Measurements from ENCODE around the gene METRNL.

METRNL gene

GRCh38 chr17:83081684-83082201 lies 2.3 kb downstream of the METRNL start:
- DNase-seq, result no peak

DNA sequence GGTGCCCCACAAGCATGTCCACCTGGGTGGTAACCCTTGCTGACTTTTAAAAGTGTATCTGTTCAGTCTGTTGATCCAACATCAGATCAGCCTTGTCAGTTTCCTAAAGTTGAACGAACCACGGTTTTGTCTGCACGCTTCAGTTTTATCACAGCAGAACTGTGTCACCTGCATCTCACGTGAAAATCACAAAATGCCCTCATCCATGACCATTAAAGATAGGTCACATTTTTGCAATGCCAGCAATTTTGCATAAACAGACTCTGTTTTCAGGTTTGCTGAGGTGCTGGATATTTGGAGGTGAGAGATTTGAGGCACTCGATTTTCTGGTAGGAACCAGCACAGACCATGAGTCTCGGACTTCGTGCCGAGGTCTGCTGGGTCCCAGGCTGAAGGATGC lies 3.0 kb downstream of the METRNL start:
- DNase-seq, result no peak

- DNase-seq, result no peak
These were observed 3.5 kb downstream of the METRNL start for GRCh38 chr17:83082909-83083367.

DNA sequence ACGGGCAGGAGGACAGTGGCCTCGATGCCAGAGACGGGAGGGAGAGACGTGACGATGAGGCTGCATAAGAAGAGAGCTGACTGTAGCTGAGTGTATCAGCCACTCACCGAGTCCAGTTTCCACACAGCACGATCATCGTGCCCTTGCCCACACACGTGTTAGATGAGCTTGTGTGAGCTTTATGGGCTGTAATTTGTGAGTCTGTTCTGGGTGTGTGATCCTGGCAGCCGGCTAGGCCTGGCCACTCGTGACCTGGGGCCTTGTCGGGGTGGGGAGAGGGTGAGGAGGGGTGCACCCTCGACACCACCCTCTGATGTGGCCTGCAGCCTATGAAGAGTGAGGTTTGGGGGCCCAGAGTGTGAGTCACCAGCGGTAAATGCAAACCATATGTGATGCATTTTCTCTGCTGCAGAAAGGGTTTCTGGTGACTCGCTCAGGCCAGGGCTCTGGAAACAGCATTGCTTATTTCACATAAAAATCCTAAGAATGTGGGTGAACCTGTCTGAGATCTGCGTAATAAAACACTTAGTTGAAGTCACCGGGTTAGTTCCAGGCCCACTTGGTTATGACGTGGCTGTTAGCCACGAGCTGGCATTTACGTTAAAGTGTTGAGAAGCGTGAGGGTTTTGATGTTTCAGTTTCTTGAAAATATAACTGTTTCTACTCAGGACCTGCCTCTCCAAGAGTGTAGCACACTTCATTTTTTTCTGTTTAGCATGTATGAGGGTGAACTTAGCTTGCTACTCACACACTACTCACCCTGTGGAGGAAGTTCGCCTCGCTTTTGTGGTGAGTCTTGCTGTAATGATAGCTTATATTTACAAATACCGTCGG lies 4.2 kb downstream of the METRNL start:
- DNase-seq, result peak; percentile 72

GRCh38 chr17:83084214-83084613 lies 4.8 kb downstream of the METRNL start:
- DNase-seq, result no peak

GRCh38 chr17:83084621-83085056 lies 5.2 kb downstream of the METRNL start:
- DNase-seq, result no peak

DNA sequence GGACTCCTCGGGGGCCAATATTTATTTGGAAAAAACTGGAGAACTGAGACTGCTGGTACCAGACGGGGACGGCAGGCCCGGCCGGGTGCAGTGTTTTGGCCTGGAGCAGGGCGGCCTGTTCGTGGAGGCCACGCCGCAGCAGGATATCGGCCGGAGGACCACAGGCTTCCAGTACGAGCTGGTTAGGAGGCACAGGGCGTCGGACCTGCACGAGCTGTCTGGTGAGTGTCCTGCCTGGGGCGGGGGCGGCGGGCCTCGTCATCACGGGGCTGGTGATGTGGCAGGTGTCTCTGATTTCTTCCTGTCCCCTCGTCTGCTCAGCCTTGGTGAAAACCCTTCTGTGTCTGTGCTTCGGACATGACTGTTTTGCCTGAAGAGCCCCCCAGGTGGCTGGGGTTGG lies 5.7 kb downstream of the METRNL start:
- DNase-seq, result no peak

GRCh38 chr17:83085526-83086198 lies 6.3 kb downstream of the METRNL start:
- DNase-seq, result no peak

DNA sequence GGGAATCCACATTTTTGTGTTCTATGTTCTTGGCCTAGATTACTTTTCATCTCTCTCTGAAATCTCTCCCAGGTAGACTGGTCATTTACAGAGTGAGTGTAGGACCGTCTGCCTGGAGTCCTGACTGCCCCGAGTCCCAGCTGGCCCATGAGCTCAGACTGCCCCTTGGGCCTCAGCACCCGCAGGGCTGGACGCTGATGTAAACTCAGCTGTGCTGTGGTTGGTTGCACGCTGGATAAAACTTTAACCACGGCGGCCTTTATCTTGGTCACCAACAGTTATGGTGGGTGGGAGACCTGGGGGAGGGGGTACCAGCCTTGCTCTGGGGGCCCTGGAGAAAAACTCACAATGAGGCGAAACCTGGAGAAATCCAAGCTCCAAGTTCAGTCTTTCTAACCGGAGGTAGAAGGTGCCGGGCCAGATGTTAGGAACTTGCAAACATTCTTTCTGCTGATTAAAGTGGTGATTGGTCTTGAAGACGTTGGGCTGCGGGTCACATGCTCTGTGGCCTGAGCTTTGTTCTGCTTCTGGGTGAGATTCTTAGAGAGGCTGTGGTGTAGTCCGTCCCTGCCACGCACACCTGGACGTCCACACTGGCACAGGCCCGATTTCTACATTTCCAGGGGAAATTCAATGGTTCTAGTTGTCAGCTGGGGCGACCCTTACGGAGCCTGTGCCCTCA lies 6.9 kb downstream of the METRNL start:
- no peak for DNase-seq

DNA sequence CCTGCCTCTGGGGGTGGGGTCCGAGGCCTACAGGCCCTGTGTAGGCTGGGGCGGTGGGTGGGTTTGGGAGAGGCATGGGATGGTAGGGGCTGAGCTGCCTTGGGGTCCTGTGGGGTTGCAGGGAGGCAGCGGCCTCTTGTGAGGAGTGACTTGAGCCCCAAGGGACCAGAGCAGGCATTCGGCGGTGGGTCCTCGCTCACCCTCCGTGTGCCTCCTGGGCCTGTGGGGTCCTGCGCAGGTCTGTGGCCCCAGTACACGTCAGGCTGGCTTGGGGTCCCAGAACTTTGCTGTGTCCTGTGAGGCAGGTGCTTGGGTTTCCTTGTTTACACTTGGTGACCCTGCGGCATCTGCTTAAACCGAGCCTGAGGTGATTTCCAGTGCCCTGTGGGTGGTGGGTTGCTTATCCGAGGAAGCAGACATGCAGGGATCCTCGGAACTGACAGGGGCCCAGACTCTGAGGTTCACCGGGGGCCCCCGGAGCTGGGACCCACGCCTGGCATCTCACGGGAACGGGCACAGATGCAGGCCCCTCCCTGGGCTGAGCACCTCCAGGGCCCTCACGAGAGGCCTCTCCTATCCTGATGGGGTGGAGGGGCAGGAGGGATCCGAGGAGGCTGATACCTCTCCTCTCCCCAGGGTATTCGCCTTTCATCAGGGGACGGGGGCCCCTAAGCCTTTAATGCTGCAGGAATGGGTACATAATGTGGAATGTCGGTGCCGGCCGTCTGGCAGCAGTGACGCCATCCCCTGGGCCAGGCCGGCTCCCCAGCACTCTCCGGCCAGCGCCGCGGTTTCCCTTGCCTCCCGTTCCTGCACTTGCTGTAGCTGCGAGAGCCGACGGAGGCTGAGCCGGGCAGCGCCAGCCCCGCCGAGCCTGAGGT lies 7.7 kb downstream of the METRNL start:
- no peak for DNase-seq

- DNase-seq, result no peak
These were observed 8.5 kb downstream of the METRNL start for GRCh38 chr17:83087788-83088360.

DNA sequence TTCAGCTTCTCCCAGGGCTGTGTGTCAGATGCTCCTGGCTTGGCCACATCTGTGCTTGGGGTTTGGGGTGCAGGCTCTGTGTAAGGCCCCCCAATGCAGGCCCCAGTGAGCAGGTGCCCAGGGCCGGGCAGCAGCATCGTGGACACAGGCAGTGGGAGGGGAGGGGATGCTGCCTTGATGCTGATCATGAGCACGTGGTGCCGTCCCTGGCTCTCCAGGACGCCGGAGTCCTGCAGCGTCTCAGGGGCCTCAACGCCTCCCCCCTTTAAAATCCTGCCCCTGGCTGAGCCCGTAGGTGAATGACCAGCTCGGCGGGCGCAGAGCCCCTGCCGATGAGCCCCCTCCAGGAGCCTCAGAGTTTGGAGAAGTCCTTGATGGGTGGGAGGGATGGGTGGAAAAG lies 9.0 kb downstream of the METRNL start:
- DNase-seq, result no peak

- DNase-seq, result no peak
These were observed 9.5 kb downstream of the METRNL start for GRCh38 chr17:83088909-83089308.

DNA sequence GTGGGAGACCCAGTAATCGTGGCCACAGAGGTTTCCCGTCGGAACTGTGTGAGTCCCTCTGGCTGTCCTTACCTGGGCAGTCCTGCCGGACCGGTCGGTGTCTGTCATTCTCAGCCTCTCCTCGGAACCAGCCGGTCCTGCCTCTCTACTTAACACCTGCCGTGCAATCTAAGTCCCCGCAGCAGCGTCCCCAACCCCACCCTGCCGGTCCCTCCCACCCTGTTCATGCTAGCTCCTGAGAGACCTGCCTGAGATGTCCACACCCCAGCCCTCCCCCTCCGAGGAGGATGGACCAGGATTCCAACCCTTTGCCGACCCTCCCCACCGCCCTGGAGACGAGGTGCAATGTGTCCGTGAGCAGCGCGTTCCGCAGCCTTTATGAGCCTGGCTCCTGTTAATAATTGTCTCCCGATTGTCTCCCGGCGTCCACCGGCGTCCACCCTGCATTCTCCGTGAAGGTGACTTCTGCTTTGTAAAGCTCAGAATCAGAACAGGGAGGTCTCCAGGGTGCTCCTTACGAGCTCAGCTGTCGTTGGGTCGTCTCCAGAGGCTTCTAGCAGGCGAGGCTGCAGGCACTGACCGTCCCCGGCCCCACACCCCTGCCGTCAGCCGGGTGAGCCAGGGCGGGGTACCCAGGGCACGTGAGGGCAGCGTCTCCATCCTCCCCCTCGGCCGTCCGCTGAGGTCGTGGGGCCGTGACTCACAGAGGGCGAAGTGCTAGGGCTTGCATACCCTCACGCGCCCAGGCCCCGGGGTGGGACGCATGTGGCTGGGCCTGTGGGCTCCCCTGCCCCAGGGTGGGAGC lies 10.1 kb downstream of the METRNL start:
- DNase-seq, result no peak

DNA sequence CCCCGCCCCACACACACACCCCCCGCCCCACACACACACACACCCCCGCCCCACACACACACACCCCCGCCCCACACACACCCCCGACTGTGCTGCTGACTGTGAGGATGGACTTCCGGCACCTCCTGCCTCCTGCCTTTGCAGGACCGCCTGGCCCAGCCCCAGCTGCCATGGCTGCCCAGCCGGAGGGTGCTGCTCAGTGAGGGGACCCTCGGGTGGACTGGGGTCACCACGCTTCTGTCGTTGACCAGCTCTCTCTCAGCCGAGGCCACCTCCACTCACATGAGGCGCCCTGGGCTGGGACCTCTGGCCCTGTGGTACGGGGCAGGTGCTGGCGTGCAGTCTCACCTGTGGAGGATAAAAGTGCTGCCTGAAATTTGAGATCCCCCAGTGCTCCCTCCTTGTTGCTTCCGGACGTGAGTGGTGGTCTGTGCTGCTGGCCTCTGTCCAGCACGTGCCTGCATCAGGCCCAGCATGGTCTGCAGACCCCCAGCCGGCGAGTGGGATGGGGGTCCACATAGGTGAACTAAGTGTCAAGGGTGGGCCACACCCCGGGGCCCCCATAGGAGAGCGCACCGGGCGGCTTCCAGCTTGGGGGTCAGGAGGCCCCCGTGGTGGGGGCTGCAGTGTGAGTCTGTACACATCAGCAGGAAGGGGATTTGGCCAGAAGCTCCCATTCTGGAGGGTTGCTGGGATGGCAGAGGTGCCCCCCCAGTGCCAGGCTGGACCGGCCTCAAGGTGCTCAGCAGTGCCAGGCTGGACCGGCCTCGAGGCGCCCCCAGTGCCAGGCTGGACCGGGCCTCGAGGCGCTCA lies 11.2 kb downstream of the METRNL start:
- DNase-seq, result no peak

GRCh38 chr17:83091257-83092141 lies 12.1 kb downstream of the METRNL start:
- DNase-seq, result no peak

DNA sequence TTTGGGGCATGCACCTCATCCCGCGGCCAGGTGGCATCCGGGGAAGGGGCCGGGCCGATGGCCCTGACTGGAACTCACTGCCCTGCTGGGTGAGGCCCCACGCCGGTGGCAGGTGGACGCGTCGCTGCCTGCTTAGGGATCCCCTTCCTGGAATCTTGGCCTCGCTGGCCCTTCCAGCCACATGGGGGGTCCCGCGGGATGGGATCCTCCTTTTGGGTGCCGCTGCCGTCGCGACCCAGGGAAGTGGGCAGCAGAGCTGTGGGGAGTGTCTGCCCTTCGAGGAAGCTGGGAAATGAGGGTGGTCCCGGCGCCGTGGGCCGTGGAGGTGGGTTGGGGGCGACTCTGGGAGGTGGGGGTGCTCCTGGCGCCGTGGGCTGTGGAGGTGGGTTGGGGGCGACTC lies 12.8 kb downstream of the METRNL start:
- no peak for DNase-seq

- DNase-seq, result no peak
These were observed 13.5 kb downstream of the METRNL start for GRCh38 chr17:83092931-83093330.

DNA sequence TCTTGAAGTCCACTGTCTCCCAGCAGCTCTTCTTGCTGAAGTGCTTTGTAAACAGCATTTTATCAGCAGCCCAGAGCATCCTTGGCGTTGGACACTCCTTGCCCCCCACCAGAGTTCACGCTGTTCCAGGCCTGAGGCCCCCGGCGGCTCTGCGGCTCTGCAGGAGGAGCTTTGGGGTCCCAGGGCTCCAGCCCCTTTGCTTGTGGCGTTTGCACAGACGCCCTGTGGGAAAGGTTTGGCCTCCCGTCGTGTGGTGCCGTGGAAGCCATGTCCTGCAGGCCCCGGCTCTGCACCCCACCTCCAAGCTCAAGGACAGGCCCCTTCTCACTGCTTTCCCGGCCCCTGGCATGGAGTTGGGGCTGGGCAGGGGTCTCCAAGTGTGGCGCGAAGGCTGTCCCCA lies 14.1 kb downstream of the METRNL start:
- no peak for DNase-seq
